ENCODE measurements around the gene ZDHHC21. TPM values are rescaled to one million over a fixed set of nuclear protein-coding genes. Genes with fewer than 3 reads are reported as not detected.
A peak's percentile ranks its signal among the peaks of the same experiment; 100 is the strongest.
"Not testable (repeated sequence)": the region's sequence is repeated elsewhere in the genome, so short reads cannot be mapped to it uniquely, and the experiment has no call there.

The ZDHHC21 gene
- polyA plus RNA-seq, 1 experiment: 3.2 TPM

GRCh38 chr9:14692470-14693250, 572 bp downstream of the ZDHHC21 start:
- POLR2A ChIA-PET: interaction anchor here (0.9 kb wide), 1 partner anchor 84 kb away, joined by 3 read pairs; no protein-coding TSS in a partner anchor
- CTCF ChIA-PET: interaction anchor here (0.6 to 0.9 kb wide), 2 partner anchors 21 to 32 kb away, joined by 3 read pairs; no protein-coding TSS in a partner anchor
- H3K27me3 ChIP-seq (ENCODE audit: control insufficient read depth, insufficient read depth, low read length): no peaks in the 10 kb centered on the region
- DNase-seq (ENCODE audit: low read depth): no peak
- no peak for TF ChIP-seq CTCF (IDR thresholded peaks at IDR 0.05; ENCODE audit: insufficient read depth, low read depth, low read length)
- peak overlapping the region; percentile 85 for H3K4me3 ChIP-seq (ENCODE audit: low read depth, low read length)
- 0 out of 2 replicates have a peak, but pooled peaks cover 1% of the 10 kb centered on the region for H3K36me3 ChIP-seq (ENCODE audit: control insufficient read depth, insufficient read depth, low read length)

GRCh38 chr9:14690948-14691730, 2.1 kb downstream of the ZDHHC21 start:
- no peak for TF ChIP-seq CTCF (IDR thresholded peaks at IDR 0.05; ENCODE audit: insufficient read depth, low read depth, low read length)
- 0 out of 2 replicates have a peak, but pooled peaks cover 1% of the 10 kb centered on the region for H3K36me3 ChIP-seq (ENCODE audit: control insufficient read depth, insufficient read depth, low read length)
- POLR2A ChIA-PET: no interaction called here
- H3K27me3 ChIP-seq (ENCODE audit: control insufficient read depth, insufficient read depth, low read length): no peaks in the 10 kb centered on the region
- no peak overlapping the region for H3K4me3 ChIP-seq (ENCODE audit: low read depth, low read length)
- DNase-seq (ENCODE audit: low read depth): no peak
- CTCF ChIA-PET: interaction anchor here (1.6 kb wide), 1 partner anchor 29 kb away, joined by 3 read pairs; no protein-coding TSS in a partner anchor

GRCh38 chr9:14687042-14687719, 6.1 kb downstream of the ZDHHC21 start:
- Histone ChIP-seq H3K4me3 (ENCODE audit: low read depth, low read length) (no peak overlapping the region), H3K36me3 (ENCODE audit: control insufficient read depth, insufficient read depth, low read length) (0 out of 2 replicates have a peak, but pooled peaks cover 1% of the 10 kb centered on the region), H3K27me3 (ENCODE audit: control insufficient read depth, insufficient read depth, low read length) (no peaks in the 10 kb centered on the region)
- peak; percentile 17 for DNase-seq (ENCODE audit: low read depth)
- ChIA-PET CTCF (interaction anchor here (2.2 kb wide), 1 partner anchor 26 kb away, joined by 7 read pairs; no protein-coding TSS in a partner anchor), POLR2A (no interaction called here)
- no peak for TF ChIP-seq CTCF (IDR thresholded peaks at IDR 0.05; ENCODE audit: insufficient read depth, low read depth, low read length)

GRCh38 chr9:14686168-14686567, 7.1 kb downstream of the ZDHHC21 start:
- Histone ChIP-seq H3K27me3 (ENCODE audit: control insufficient read depth, insufficient read depth, low read length) (no peaks in the 10 kb centered on the region), H3K4me3 (ENCODE audit: low read depth, low read length) (no peak overlapping the region), H3K36me3 (ENCODE audit: control insufficient read depth, insufficient read depth, low read length) (0 out of 2 replicates have a peak, but pooled peaks cover 1% of the 10 kb centered on the region)
- POLR2A ChIA-PET: no interaction called here
- CTCF ChIA-PET: interaction anchor here (2.2 kb wide), 1 partner anchor 25 kb away, joined by 7 read pairs; no protein-coding TSS in a partner anchor
- no peak for DNase-seq (ENCODE audit: low read depth)
- TF ChIP-seq CTCF (IDR thresholded peaks at IDR 0.05; ENCODE audit: insufficient read depth, low read depth, low read length): no peak

- POLR2A ChIA-PET; H3K27me3 ChIP-seq (ENCODE audit: control insufficient read depth, insufficient read depth, low read length); CTCF ChIA-PET: not testable (repeated sequence)
These were observed 10.6 kb downstream of the ZDHHC21 start for GRCh38 chr9:14682616-14683015.

More at GRCh38 chr9:14682616-14683015, 10.6 kb downstream of the ZDHHC21 start:
- not testable (repeated sequence) for DNase-seq (ENCODE audit: low read depth); H3K36me3 ChIP-seq (ENCODE audit: control insufficient read depth, insufficient read depth, low read length); H3K4me3 ChIP-seq (ENCODE audit: low read depth, low read length)
